ENCODE data around the gene EPB41L2.

GRCh38 chr6:130982135-130982534 lies 80.9 kb downstream of the EPB41L2 start:
- TF ChIP-seq, protein P1, sequence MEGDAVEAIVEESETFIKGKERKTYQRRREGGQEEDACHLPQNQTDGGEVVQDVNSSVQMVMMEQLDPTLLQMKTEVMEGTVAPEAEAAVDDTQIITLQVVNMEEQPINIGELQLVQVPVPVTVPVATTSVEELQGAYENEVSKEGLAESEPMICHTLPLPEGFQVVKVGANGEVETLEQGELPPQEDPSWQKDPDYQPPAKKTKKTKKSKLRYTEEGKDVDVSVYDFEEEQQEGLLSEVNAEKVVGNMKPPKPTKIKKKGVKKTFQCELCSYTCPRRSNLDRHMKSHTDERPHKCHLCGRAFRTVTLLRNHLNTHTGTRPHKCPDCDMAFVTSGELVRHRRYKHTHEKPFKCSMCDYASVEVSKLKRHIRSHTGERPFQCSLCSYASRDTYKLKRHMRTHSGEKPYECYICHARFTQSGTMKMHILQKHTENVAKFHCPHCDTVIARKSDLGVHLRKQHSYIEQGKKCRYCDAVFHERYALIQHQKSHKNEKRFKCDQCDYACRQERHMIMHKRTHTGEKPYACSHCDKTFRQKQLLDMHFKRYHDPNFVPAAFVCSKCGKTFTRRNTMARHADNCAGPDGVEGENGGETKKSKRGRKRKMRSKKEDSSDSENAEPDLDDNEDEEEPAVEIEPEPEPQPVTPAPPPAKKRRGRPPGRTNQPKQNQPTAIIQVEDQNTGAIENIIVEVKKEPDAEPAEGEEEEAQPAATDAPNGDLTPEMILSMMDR (conservative IDR thresholded peaks at IDR 0.05; ENCODE audit: low read depth in 2 of 2) = no peak
- TF ChIP-seq JUNB (IDR thresholded peaks at IDR 0.05; ENCODE audit: unreplicated experiment) = no peak
- TF ChIP-seq REST (IDR thresholded peaks at IDR 0.05; ENCODE audit: unreplicated experiment) = no peak
- TF ChIP-seq EZH2 (IDR thresholded peaks at IDR 0.05; ENCODE audit: low read depth, unreplicated experiment) = no peak
- TF ChIP-seq POLR2AphosphoS5 (IDR thresholded peaks at IDR 0.05; ENCODE audit: low read depth) = no peak
- TF ChIP-seq EZH2phosphoT487 (IDR thresholded peaks at IDR 0.05; ENCODE audit: unreplicated experiment) = no peak
- TF ChIP-seq, protein P2, sequence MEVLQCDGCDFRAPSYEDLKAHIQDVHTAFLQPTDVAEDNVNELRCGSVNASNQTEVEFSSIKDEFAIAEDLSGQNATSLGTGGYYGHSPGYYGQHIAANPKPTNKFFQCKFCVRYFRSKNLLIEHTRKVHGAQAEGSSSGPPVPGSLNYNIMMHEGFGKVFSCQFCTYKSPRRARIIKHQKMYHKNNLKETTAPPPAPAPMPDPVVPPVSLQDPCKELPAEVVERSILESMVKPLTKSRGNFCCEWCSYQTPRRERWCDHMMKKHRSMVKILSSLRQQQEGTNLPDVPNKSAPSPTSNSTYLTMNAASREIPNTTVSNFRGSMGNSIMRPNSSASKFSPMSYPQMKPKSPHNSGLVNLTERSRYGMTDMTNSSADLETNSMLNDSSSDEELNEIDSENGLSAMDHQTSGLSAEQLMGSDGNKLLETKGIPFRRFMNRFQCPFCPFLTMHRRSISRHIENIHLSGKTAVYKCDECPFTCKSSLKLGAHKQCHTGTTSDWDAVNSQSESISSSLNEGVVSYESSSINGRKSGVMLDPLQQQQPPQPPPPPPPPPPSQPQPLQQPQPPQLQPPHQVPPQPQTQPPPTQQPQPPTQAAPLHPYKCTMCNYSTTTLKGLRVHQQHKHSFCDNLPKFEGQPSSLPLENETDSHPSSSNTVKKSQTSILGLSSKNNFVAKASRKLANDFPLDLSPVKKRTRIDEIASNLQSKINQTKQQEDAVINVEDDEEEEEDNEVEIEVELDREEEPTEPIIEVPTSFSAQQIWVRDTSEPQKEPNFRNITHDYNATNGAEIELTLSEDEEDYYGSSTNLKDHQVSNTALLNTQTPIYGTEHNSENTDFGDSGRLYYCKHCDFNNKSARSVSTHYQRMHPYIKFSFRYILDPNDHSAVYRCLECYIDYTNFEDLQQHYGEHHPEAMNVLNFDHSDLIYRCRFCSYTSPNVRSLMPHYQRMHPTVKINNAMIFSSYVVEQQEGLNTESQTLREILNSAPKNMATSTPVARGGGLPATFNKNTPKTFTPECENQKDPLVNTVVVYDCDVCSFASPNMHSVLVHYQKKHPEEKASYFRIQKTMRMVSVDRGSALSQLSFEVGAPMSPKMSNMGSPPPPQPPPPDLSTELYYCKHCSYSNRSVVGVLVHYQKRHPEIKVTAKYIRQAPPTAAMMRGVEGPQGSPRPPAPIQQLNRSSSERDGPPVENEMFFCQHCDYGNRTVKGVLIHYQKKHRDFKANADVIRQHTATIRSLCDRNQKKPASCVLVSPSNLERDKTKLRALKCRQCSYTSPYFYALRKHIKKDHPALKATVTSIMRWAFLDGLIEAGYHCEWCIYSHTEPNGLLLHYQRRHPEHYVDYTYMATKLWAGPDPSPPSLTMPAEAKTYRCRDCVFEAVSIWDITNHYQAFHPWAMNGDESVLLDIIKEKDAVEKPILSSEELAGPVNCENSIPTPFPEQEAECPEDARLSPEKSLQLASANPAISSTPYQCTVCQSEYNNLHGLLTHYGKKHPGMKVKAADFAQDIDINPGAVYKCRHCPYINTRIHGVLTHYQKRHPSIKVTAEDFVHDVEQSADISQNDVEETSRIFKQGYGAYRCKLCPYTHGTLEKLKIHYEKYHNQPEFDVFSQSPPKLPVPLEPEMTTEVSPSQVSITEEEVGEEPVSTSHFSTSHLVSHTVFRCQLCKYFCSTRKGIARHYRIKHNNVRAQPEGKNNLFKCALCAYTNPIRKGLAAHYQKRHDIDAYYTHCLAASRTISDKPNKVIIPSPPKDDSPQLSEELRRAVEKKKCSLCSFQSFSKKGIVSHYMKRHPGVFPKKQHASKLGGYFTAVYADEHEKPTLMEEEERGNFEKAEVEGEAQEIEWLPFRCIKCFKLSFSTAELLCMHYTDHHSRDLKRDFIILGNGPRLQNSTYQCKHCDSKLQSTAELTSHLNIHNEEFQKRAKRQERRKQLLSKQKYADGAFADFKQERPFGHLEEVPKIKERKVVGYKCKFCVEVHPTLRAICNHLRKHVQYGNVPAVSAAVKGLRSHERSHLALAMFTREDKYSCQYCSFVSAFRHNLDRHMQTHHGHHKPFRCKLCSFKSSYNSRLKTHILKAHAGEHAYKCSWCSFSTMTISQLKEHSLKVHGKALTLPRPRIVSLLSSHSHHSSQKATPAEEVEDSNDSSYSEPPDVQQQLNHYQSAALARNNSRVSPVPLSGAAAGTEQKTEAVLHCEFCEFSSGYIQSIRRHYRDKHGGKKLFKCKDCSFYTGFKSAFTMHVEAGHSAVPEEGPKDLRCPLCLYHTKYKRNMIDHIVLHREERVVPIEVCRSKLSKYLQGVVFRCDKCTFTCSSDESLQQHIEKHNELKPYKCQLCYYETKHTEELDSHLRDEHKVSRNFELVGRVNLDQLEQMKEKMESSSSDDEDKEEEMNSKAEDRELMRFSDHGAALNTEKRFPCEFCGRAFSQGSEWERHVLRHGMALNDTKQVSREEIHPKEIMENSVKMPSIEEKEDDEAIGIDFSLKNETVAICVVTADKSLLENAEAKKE (CRISPR knock-in tag; IDR thresholded peaks at IDR 0.05) = no peak
- no peak for TF ChIP-seq ETS1 (IDR thresholded peaks at IDR 0.05)
- no peak for TF ChIP-seq STAT1 (IDR thresholded peaks at IDR 0.05; ENCODE audit: unreplicated experiment)
- TF ChIP-seq NANOG (IDR thresholded peaks at IDR 0.05; ENCODE audit: borderline replicate concordance) = no peak

All from GM23338 (cell line).